ENCODE measurements around the gene TBC1D20. TPM values are rescaled to one million over a fixed set of nuclear protein-coding genes. Genes with fewer than 3 reads are reported as not detected.
"Not testable (repeated sequence)": the region's sequence is repeated elsewhere in the genome, so short reads cannot be mapped to it uniquely, and the experiment has no call there.

Gene TBC1D20
- total RNA-seq, 1 donor from 2014 or later, result 23.3 TPM

GRCh38 chr20:407953-408842 lies 54.1 kb downstream of the TBC1D20 start, which contains the start of gene RBCK1:
TSS of gene RBCK1 (plus strand) at chr20:408299. CDS start at chr20:408758, 459 bp downstream.
- intact Hi-C loops (cut with micrococcal nuclease), result no loop called here
- DNase-seq (peak; percentile 90), ATAC-seq (peak; percentile 91)

- ATAC-seq (peak; percentile 76), DNase-seq (peak; percentile 87)
- intact Hi-C loops (cut with micrococcal nuclease), result no loop called here
Measured at GRCh38 chr20:407133-407952, 55.0 kb downstream of the TBC1D20 start.

- ATAC-seq (no peak), DNase-seq (no peak)
- intact Hi-C loops (cut with micrococcal nuclease), result no loop called here
Measured at GRCh38 chr20:406200-407132, 55.9 kb downstream of the TBC1D20 start.

GRCh38 chr20:404088-404487 lies 58.2 kb downstream of the TBC1D20 start:
- intact Hi-C loops (cut with micrococcal nuclease), result no loop called here
- no peak for DNase-seq
- ATAC-seq, result no peak

GRCh38 chr20:403582-403957 lies 58.8 kb downstream of the TBC1D20 start:
- DNase-seq (no peak), ATAC-seq (no peak)
- intact Hi-C loops (cut with micrococcal nuclease), result no loop called here

GRCh38 chr20:402898-403581 lies 59.3 kb downstream of the TBC1D20 start:
- no peak for ATAC-seq
- DNase-seq, result no peak
- intact Hi-C loops (cut with micrococcal nuclease), result no loop called here

- ATAC-seq (no peak), DNase-seq (no peak)
- intact Hi-C loops (cut with micrococcal nuclease), result no loop called here
Measured at GRCh38 chr20:402496-402885, 59.8 kb downstream of the TBC1D20 start.

GRCh38 chr20:401682-402495 lies 60.4 kb downstream of the TBC1D20 start:
- ATAC-seq (no peak), DNase-seq (no peak)
- intact Hi-C loops (cut with micrococcal nuclease), result no loop called here

- DNase-seq (no peak), ATAC-seq (no peak)
- intact Hi-C loops (cut with micrococcal nuclease), result no loop called here
Measured at GRCh38 chr20:400454-401275, 61.7 kb downstream of the TBC1D20 start.

GRCh38 chr20:400128-400453 lies 62.2 kb downstream of the TBC1D20 start:
- ATAC-seq, result no peak
- intact Hi-C loops (cut with micrococcal nuclease), result no loop called here
- no peak for DNase-seq

GRCh38 chr20:399182-399707 lies 63.1 kb downstream of the TBC1D20 start:
- DNase-seq (no peak), ATAC-seq (no peak)
- intact Hi-C loops (cut with micrococcal nuclease), result no loop called here

- ATAC-seq (no peak), DNase-seq (no peak)
- intact Hi-C loops (cut with micrococcal nuclease), result no loop called here
Measured at GRCh38 chr20:397432-398237, 64.7 kb downstream of the TBC1D20 start.

- intact Hi-C loops (cut with micrococcal nuclease), result no loop called here
- DNase-seq, result no peak
- peak; percentile 72 for ATAC-seq
Measured at GRCh38 chr20:396619-397431, 65.5 kb downstream of the TBC1D20 start.

GRCh38 chr20:396252-396618 lies 66.1 kb downstream of the TBC1D20 start:
- no peak for DNase-seq
- intact Hi-C loops (cut with micrococcal nuclease), result no loop called here
- no peak for ATAC-seq

- ATAC-seq; intact Hi-C loops (cut with micrococcal nuclease); DNase-seq: not testable (repeated sequence)
Measured at GRCh38 chr20:393296-393695, 69.0 kb downstream of the TBC1D20 start.

All from left ventricle myocardium superior (tissue), 1 donor.